Right lung (tissue), 5 donors: ENCODE results near the gene RNF17. TPM values are rescaled to one million over a fixed set of nuclear protein-coding genes. Genes with fewer than 3 reads are reported as not detected.
"Not testable (repeated sequence)": the region's sequence is repeated elsewhere in the genome, so short reads cannot be mapped to it uniquely, and the experiment has no call there.

ENCODE experiments used
- DNase-seq, 2 donors: peaks; one replicate each; pipeline ENCODE4 v3.0.0-alpha.2; 2013
- polyA plus RNA-seq, 5 donors: library from polyadenylated mRNA; unstranded; fragments of 120-200 nt; gene quantifications; one replicate each; pipeline versions ENCODE4 v1.2.1 to v1.2.3, GENCODE V29; 2013; ENCODE audit warnings: inconsistent platforms in 1 of 5, low replicate concordance in 1 of 5; ENCODE audit not compliant: insufficient read length in 5 of 5, insufficient read depth in 1 of 5

The RNF17 gene
- polyA plus RNA-seq, 5 donors = 0.12 to 0.45 (median 0.20) TPM; not detected in 1

- DNase-seq = peak in 1 of 2 donors; percentile 12
These were observed 21.7 kb upstream of the RNF17 start for GRCh38 chr13:24742294-24742693.

- DNase-seq = no peak
These were observed 21.0 kb upstream of the RNF17 start for GRCh38 chr13:24742977-24743376.

- DNase-seq = no peak
These were observed 19.7 kb upstream of the RNF17 start for GRCh38 chr13:24744247-24744646.

- no peak for DNase-seq
These were observed 18.5 kb upstream of the RNF17 start for GRCh38 chr13:24745516-24745860.

- peak in 1 of 2 donors; percentile 6 for DNase-seq
These were observed 17.9 kb upstream of the RNF17 start for GRCh38 chr13:24745861-24746617.

GRCh38 chr13:24746618-24747247, 17.2 kb upstream of the RNF17 start:
- peak in 1 of 2 donors; percentile 17 for DNase-seq

GRCh38 chr13:24747248-24748060, 16.5 kb upstream of the RNF17 start:
- DNase-seq = peak in 1 of 2 donors; percentile 12

- no peak for DNase-seq
These were observed 15.9 kb upstream of the RNF17 start for GRCh38 chr13:24748061-24748400.

- no peak for DNase-seq
These were observed 4.8 kb upstream of the RNF17 start for GRCh38 chr13:24759197-24759596.

GRCh38 chr13:24764276-24764630, 284 bp downstream of the RNF17 start:
- no peak for DNase-seq

- no peak for DNase-seq
These were observed 13.2 kb downstream of the RNF17 start for GRCh38 chr13:24777171-24777570.

- DNase-seq = no peak
These were observed 20.4 kb downstream of the RNF17 start for GRCh38 chr13:24784319-24784718.

- no peak for DNase-seq
These were observed 24.6 kb downstream of the RNF17 start for GRCh38 chr13:24788538-24788937.

GRCh38 chr13:24802074-24802473, 38.1 kb downstream of the RNF17 start:
- no peak for DNase-seq

- DNase-seq = no peak
These were observed 57.2 kb downstream of the RNF17 start for GRCh38 chr13:24821207-24821606.

- DNase-seq = no peak
These were observed 58.7 kb downstream of the RNF17 start for GRCh38 chr13:24822640-24823039.

GRCh38 chr13:24823122-24823710, 59.2 kb downstream of the RNF17 start:
- DNase-seq = not testable (repeated sequence)

GRCh38 chr13:24827799-24828198, 63.8 kb downstream of the RNF17 start:
- DNase-seq = no peak

GRCh38 chr13:24834902-24835510, 71.0 kb downstream of the RNF17 start:
- DNase-seq = no peak

- not testable (repeated sequence) for DNase-seq
These were observed 73.6 kb downstream of the RNF17 start for GRCh38 chr13:24837528-24837927.

- DNase-seq = no peak
These were observed 78.7 kb downstream of the RNF17 start for GRCh38 chr13:24842549-24843274.
